ENCODE results near the gene ZSWIM3.
A peak's percentile ranks its signal among the peaks of the same experiment; 100 is the strongest.
"Not testable (repeated sequence)": the region's sequence is repeated elsewhere in the genome, so short reads cannot be mapped to it uniquely, and the experiment has no call there.

The ZSWIM3 gene

GRCh38 chr20:45890985-45891983 is 33.9 kb downstream of the ZSWIM3 start, which contains the start of the genes CTSA and NEURL2:
Gene CTSA, plus strand, starts transcription at chr20:45891335. Its CDS starts 234 bp downstream, at chr20:45891569.
Gene NEURL2, minus strand, starts transcription at chr20:45891208. Its CDS starts 217 bp downstream, at chr20:45890991.
- peak; percentile 91 to 95 (median 92) for DNase-seq

- DNase-seq: no peak
Observed at GRCh38 chr20:45892049-45892825, 34.8 kb downstream of the ZSWIM3 start.

GRCh38 chr20:45892828-45893500 is 35.5 kb downstream of the ZSWIM3 start:
- no peak for DNase-seq

DNA sequence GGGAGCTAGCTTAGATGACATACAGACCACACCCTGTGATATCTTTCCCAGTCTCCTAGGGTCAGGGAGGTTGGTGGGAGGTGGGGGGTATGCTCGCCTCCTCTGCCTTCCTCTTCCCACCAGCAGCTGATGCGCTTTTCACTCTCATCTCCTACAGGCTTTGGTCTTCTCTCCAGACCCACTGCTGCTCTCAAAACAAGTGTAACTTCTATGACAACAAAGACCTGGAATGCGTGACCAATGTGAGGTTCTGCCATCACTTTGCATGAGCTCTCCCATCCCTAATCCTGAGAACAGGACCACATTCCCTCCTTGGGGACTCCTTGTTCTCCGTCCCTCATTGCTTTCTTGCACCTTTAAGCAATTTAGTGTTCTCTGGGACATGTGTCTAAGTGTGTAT is 36.4 kb downstream of the ZSWIM3 start:
- DNase-seq: no peak

- no peak for DNase-seq
Observed at GRCh38 chr20:45894797-45895196, 37.4 kb downstream of the ZSWIM3 start.

DNA sequence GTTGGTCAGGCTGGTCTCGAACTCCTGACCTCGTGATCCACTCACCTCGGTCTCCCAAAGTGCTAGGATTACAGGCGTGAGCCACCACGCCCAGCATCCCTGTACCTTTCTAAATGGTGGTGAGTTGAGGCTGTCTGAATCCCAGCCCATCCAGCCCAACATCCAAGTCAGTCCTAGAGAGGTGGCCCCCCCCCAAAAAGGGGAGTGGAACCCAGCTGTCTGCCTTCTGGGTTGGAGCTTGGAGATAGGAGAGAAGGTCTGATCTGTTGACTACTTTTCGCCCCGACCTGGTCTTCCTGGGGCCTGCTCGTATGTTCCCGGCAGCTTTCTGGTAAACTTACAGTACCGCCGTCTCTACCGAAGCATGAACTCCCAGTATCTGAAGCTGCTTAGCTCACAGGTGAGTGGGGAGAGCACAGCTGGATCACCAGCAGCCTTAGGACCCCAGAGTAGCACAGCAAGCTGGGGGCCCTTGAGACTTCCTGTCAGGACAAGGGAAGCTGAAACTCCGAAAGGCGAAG is 39.3 kb downstream of the ZSWIM3 start:
- DNase-seq: no peak

GRCh38 chr20:45897289-45897688 is 39.9 kb downstream of the ZSWIM3 start:
- DNase-seq: no peak

GRCh38 chr20:45897692-45898091 is 40.3 kb downstream of the ZSWIM3 start:
- no peak for DNase-seq

GRCh38 chr20:45898285-45898684 is 40.9 kb downstream of the ZSWIM3 start:
- no peak for DNase-seq

GRCh38 chr20:45899046-45899835 is 41.8 kb downstream of the ZSWIM3 start:
- no peak for DNase-seq

- not testable (repeated sequence) for DNase-seq
Observed at GRCh38 chr20:45901332-45901731, 43.9 kb downstream of the ZSWIM3 start.

GRCh38 chr20:45902199-45902701 is 44.8 kb downstream of the ZSWIM3 start:
- DNase-seq: no peak

DNA sequence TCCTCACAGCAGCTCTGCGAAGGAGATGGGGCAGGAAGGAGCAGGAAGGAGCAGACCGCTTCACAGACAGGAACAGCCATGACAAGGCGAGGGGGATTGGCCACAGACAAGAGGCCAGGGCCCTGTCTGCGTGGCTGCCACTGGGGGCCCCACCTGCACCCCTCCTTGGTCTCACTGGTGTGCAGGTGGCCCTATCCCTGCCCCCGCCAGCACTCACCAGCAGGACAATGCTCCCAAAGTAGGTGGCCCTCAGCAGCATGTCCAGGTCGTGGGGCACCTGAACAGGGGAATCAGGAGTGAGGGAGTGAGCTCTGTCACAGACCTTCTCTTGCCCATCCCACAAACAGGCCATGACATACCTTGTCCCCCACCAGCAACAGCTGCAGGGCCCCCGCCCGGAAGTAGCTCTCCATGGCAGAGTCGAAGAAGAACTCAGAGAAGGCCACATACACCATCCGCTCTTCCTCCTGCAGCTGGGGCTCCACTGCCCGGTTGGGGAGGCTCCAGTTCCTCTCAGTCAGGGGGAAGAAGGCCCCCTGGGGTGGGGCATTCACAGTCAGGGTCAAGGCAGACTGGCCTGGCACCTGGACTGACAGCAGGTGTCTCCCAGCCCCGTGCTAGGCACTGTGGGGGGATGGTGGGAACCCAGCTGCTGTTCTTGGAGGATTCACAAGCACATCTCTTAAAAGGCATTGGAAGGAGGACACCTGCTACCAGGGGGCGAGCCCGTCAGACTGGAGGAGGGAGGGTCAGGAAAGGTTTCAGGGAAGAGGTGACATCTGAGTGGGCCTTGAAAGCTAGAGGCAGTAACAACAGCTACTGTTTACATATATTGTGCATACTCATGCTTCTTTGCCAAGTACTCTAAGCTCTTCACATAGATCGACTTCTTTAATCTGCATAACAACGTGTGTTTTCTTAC is 47.4 kb downstream of the ZSWIM3 start:
- DNase-seq: peak in 1 of 3 experiments; percentile 11

GRCh38 chr20:45905505-45906079 is 48.2 kb downstream of the ZSWIM3 start:
- no peak for DNase-seq

DNA sequence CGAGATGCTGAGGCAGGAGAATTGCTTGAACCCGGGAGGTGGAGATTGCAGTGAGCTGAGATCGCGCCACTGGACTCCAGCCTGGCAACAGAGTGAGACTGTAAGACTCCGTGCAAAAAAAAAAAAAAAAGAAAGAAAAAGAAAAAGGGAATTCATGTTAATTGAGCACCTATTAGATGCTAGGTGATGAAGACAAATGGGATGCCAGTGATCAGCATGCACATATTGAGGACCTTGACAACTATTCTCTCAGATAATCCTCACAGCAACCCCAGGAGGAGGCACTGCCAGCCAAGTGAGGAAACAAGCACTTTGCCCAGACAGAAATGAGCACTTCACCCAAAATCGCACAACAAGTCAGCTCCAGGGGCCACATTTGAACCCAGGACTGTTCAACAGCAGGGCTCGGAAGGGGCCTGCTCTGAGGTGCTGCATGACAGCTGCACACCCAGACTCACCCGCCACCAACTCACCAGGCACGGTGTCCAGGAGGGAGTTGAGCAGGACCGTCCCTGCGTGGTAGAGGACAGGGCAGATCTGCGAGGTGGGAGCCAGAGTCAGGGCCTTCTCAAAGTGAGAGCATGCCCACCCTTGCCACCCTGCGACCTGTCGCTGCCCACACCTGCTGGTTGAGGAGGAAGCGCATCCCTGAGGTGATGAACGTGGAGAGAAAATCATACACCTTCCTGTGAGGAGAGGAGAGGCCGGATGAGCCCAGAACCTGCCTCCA is 50.0 kb downstream of the ZSWIM3 start:
- DNase-seq: no peak

- no peak for DNase-seq
Observed at GRCh38 chr20:45908084-45908483, 50.7 kb downstream of the ZSWIM3 start.

- DNase-seq: no peak
Observed at GRCh38 chr20:45909336-45909808, 52.0 kb downstream of the ZSWIM3 start.

- no peak for DNase-seq
Observed at GRCh38 chr20:45909817-45910669, 52.6 kb downstream of the ZSWIM3 start.
